SU-DHL-6 (cell line): ENCODE measurements around the gene DVL1.
"Not testable (repeated sequence)": the region's sequence is repeated elsewhere in the genome, so short reads cannot be mapped to it uniquely, and the experiment has no call there.

Experiments used
- CTCF ChIP-seq: fragments of 200-600 bp; sonication (generic); IDR thresholded peaks from one replicate; pipeline ENCODE4 v1.5.1; 2017; ENCODE audit warnings: antibody characterized with exemption, mild to moderate bottlenecking, low read length, moderate library complexity; ENCODE audit not compliant: insufficient read depth, poor library complexity, severe bottlenecking
- EZH2phosphoT487 ChIP-seq: fragments of 200-600 bp; sonication (generic), shearing (Covaris generic); conservative IDR thresholded peaks from 2 replicates; pipeline ENCODE4 v1.6.1; 2018; ENCODE audit warnings: mild to moderate bottlenecking, antibody characterized with exemption, low read length, moderate library complexity, mixed read lengths

DNA sequence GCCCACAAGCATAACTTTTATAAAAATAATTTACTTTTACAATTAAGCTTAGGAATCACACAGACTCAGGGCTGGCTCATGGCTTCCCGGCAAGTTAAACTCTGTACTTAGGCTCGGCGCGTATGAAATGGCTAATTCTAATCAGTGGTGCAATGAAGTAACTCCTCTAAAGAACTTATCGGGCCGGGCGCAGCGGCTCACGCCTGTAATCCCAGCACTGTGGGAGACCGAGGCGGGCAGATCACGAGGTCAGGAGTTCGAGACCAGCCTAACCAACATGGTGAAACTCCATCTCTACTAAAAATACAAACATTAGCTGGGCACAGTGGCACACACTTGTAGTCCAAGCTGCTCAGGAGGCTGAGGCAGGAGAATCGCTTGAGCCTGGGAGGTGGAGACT is 20.9 kb upstream of the DVL1 start:
- not testable (repeated sequence) for TF ChIP-seq CTCF, EZH2phosphoT487
